Stimulated activated CD4-positive, alpha-beta T cell treated with anti-CD3 and anti-CD28 coated beads, Interleukin-1b, Interleukin-23, amount 100 ng/mL, for 24 hours (primary cell): Measurements from ENCODE around the gene SLC30A4.
A peak's percentile ranks its signal among the peaks of the same experiment; 100 is the strongest.

Source experiments
- DNase-seq, 4 experiments: peaks; one replicate each; pipeline ENCODE4 v3.0.0-alpha.2; 2020; ENCODE audit warnings: low read depth in 4 of 4, low spot score in 1 of 4

The SLC30A4 gene

GRCh38 chr15:45454814-45455213, 67.7 kb downstream of the SLC30A4 start:
- DNase-seq = peak in 3 of 4 experiments; percentile 15 to 64 (median 51)

GRCh38 chr15:45451265-45451664, 71.3 kb downstream of the SLC30A4 start:
- no peak for DNase-seq

- DNase-seq = no peak
Measured at GRCh38 chr15:45449916-45450867, 72.4 kb downstream of the SLC30A4 start.

- DNase-seq = no peak
Measured at GRCh38 chr15:45449395-45449794, 73.2 kb downstream of the SLC30A4 start.

- DNase-seq = no peak
Measured at GRCh38 chr15:45448066-45448915, 74.3 kb downstream of the SLC30A4 start.

GRCh38 chr15:45443645-45444044, 78.9 kb downstream of the SLC30A4 start:
- DNase-seq = no peak

GRCh38 chr15:45442507-45443135, 79.9 kb downstream of the SLC30A4 start:
- no peak for DNase-seq

- DNase-seq = no peak
Measured at GRCh38 chr15:45441686-45442085, 80.9 kb downstream of the SLC30A4 start.

GRCh38 chr15:45441036-45441435, 81.5 kb downstream of the SLC30A4 start:
- no peak for DNase-seq

- no peak for DNase-seq
Measured at GRCh38 chr15:45439521-45440260, 82.9 kb downstream of the SLC30A4 start.

- no peak for DNase-seq
Measured at GRCh38 chr15:45435124-45435903, 87.2 kb downstream of the SLC30A4 start.

GRCh38 chr15:45434078-45434567, 88.4 kb downstream of the SLC30A4 start:
- DNase-seq = no peak

- no peak for DNase-seq
Measured at GRCh38 chr15:45431511-45431910, 91.0 kb downstream of the SLC30A4 start.

- peak; percentile 68 to 86 (median 74) for DNase-seq
Measured at GRCh38 chr15:45429941-45430792, 92.4 kb downstream of the SLC30A4 start.
